Measurements from ENCODE around the gene PDE11A.

GRCh38 chr2:177916342-177916741 lies 156.2 kb downstream of the PDE11A start:
- TF ChIP-seq POLR2AphosphoS5 (IDR thresholded peaks at IDR 0.05) (no peak), POLR2A (IDR thresholded peaks at IDR 0.05; ENCODE audit: low read depth) (no peak), CTCF (IDR thresholded peaks at IDR 0.05) (no peak)
